ENCODE data around the gene SAP30L.

DNA sequence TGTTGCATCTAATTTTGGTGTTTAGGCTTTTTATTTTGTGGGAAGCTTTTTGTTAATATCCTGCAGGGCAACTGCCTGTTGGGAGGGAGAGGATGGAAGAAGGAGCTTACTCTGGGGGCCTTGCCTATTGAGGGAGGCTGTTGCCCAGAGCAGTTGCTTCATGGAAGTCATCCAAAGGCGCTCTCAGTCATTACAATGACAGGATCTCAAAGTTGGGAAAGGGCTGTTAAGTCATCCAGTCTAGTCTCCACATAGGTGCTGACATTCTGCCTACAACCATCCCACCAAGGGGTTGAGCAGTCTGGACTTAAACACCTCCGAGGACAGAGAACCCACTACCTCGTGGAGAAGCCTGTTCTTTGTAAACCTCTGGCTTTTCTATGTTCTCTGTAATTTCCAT, 13.2 kb downstream of the SAP30L start:
- no peak for TF ChIP-seq YY1 (IDR thresholded peaks at IDR 0.05; ENCODE audit: low read depth)
- TF ChIP-seq, protein P1, sequence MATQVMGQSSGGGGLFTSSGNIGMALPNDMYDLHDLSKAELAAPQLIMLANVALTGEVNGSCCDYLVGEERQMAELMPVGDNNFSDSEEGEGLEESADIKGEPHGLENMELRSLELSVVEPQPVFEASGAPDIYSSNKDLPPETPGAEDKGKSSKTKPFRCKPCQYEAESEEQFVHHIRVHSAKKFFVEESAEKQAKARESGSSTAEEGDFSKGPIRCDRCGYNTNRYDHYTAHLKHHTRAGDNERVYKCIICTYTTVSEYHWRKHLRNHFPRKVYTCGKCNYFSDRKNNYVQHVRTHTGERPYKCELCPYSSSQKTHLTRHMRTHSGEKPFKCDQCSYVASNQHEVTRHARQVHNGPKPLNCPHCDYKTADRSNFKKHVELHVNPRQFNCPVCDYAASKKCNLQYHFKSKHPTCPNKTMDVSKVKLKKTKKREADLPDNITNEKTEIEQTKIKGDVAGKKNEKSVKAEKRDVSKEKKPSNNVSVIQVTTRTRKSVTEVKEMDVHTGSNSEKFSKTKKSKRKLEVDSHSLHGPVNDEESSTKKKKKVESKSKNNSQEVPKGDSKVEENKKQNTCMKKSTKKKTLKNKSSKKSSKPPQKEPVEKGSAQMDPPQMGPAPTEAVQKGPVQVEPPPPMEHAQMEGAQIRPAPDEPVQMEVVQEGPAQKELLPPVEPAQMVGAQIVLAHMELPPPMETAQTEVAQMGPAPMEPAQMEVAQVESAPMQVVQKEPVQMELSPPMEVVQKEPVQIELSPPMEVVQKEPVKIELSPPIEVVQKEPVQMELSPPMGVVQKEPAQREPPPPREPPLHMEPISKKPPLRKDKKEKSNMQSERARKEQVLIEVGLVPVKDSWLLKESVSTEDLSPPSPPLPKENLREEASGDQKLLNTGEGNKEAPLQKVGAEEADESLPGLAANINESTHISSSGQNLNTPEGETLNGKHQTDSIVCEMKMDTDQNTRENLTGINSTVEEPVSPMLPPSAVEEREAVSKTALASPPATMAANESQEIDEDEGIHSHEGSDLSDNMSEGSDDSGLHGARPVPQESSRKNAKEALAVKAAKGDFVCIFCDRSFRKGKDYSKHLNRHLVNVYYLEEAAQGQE (IDR thresholded peaks at IDR 0.05; ENCODE audit: low read depth), result no peak
- TF ChIP-seq, protein P2, sequence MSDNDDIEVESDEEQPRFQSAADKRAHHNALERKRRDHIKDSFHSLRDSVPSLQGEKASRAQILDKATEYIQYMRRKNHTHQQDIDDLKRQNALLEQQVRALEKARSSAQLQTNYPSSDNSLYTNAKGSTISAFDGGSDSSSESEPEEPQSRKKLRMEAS (IDR thresholded peaks at IDR 0.05), result no peak
- no peak for TF ChIP-seq FOXM1 (IDR thresholded peaks at IDR 0.05; ENCODE audit: borderline replicate concordance, low read depth)
- TF ChIP-seq CREB1 (IDR thresholded peaks at IDR 0.05; ENCODE audit: low read depth), result no peak
- no peak for TF ChIP-seq TCF12 (IDR thresholded peaks at IDR 0.05; ENCODE audit: low read depth)

Data from Ishikawa (cell line).